ENCODE data around the gene DRC7. TPM values are rescaled to one million over a fixed set of nuclear protein-coding genes. Genes with fewer than 3 reads are reported as not detected.

The DRC7 gene
- total RNA-seq, 1 donor, result not detected

DNA sequence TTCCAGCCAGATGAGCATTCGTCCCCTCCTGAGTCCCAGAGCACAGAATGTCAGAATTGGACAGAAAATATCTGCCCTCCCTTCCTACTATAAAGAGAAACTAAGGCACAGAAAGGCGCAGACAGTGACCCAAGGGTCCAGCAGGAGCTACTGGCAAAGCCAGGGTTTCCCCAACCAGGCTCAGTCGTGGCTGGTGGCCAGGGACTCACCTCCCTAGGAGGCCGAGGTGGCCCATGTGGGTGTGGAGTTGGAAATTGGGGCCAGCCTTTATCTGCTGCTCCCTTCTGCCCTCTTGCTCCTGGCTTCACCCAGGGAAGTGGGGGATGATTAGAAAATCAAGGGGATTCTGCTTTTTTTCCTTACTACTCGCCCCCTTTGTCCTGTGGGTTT is 1.1 kb downstream of the DRC7 start:
- DNase-seq (ENCODE audit: low read depth), result no peak
- no peak for TF ChIP-seq CTCF (IDR thresholded peaks at IDR 0.05; ENCODE audit: insufficient read depth, low read depth, low read length)
- no peak overlapping the region for H3K4me3 ChIP-seq (ENCODE audit: low read depth, low read length)

GRCh38 chr16:57696240-57696639 is 1.6 kb downstream of the DRC7 start:
- no peak overlapping the region for H3K4me3 ChIP-seq (ENCODE audit: low read depth, low read length)
- no peak for TF ChIP-seq CTCF (IDR thresholded peaks at IDR 0.05; ENCODE audit: insufficient read depth, low read depth, low read length)
- DNase-seq (ENCODE audit: low read depth), result no peak

DNA sequence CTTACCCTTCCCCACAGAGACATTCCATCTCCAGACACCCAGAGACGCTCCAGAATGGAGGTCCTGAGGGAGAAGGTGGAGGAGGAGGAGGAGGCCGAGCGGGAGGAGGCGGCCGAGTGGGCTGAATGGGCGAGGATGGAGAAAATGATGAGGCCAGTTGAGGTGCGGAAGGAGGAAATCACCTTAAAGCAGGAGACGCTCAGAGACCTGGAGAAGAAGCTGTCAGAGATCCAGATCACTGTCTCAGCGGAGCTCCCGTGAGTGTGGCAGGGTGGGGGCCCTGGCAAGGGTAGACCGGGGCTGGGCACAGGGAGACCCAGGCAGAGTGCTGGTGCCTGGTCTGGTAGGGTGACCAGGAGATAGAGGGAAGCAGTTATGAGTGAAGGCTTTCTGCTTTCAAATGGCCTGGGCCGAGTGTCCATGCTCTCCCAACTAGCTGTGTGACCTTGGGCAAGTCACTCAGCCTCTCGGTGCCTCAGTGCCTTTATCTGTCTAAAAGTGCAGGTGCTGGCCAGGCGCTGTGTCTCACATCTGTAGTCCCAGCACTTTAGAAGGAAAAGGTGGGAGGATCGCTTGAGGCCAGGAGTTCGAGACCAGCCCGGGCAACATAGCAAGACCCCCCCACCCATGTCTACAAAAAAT is 3.4 kb downstream of the DRC7 start:
- no peak overlapping the region for H3K4me3 ChIP-seq (ENCODE audit: low read depth, low read length)
- no peak for TF ChIP-seq CTCF (IDR thresholded peaks at IDR 0.05; ENCODE audit: insufficient read depth, low read depth, low read length)
- DNase-seq (ENCODE audit: low read depth), result no peak

- TF ChIP-seq CTCF (IDR thresholded peaks at IDR 0.05; ENCODE audit: insufficient read depth, low read depth, low read length), result no peak
- no peak overlapping the region for H3K4me3 ChIP-seq (ENCODE audit: low read depth, low read length)
- DNase-seq (ENCODE audit: low read depth), result no peak
These were observed 4.3 kb downstream of the DRC7 start for GRCh38 chr16:57698812-57699405.

DNA sequence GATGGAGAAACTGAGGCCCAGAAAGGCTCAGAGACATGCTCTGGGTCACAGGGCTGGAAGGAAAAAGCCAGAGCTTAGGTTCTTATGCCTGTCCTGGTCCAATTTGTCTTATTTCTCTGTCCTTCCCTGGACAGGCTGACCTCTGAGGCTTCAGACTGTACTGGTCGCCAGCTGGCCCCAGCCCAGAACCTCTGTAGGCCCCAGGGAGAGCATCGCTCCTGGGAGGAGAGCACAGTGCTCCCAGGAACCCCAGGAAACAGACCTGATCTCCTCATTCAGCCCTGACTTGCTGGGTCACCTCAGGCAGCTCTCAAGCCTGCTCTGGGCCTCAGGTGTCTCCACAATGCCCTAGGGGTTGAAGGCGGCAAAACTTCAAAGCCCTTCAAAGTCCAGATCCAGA is 4.9 kb downstream of the DRC7 start:
- no peak for TF ChIP-seq CTCF (IDR thresholded peaks at IDR 0.05; ENCODE audit: insufficient read depth, low read depth, low read length)
- DNase-seq (ENCODE audit: low read depth), result no peak
- H3K4me3 ChIP-seq (ENCODE audit: low read depth, low read length), result no peak overlapping the region

- H3K4me3 ChIP-seq (ENCODE audit: low read depth, low read length), result no peak overlapping the region
- DNase-seq (ENCODE audit: low read depth), result no peak
- no peak for TF ChIP-seq CTCF (IDR thresholded peaks at IDR 0.05; ENCODE audit: insufficient read depth, low read depth, low read length)
These were observed 5.3 kb downstream of the DRC7 start for GRCh38 chr16:57699899-57700298.

Data from fibroblast of villous mesenchyme (primary cell).